PFSK-1 (cell line): ENCODE measurements around the gene SEMA4B.

Experiments used
- POLR2AphosphoS5 ChIP-seq: IDR thresholded peaks from 2 replicates; pipeline ENCODE4 v1.6.1; 2012; ENCODE audit warnings: low read depth, mild to moderate bottlenecking, control low read depth, low read length, moderate library complexity
- SIN3A ChIP-seq: IDR thresholded peaks from 2 replicates; pipeline ENCODE4 v1.6.1; 2012; ENCODE audit warnings: mild to moderate bottlenecking, low read length, moderate library complexity, borderline replicate concordance; ENCODE audit not compliant: insufficient read depth
- TAF1 ChIP-seq: IDR thresholded peaks from 2 replicates; pipeline ENCODE4 v1.6.1; 2012; ENCODE audit warnings: low read length, control low read depth, borderline replicate concordance; ENCODE audit not compliant: insufficient read depth
- TF ChIP-seq, protein P1 (sequence below), 2 experiments: IDR thresholded peaks; 2 replicates each; pipeline versions ENCODE4 v1.6.1 to v1.8.0; 2011 to 2012; ENCODE audit warnings: low read depth in 2 of 2, low read length in 2 of 2, control low read depth in 1 of 2, inconsistent platforms in 1 of 2, mild to moderate bottlenecking in 1 of 2, moderate library complexity in 1 of 2; ENCODE audit not compliant: insufficient read depth in 1 of 2

DNA sequence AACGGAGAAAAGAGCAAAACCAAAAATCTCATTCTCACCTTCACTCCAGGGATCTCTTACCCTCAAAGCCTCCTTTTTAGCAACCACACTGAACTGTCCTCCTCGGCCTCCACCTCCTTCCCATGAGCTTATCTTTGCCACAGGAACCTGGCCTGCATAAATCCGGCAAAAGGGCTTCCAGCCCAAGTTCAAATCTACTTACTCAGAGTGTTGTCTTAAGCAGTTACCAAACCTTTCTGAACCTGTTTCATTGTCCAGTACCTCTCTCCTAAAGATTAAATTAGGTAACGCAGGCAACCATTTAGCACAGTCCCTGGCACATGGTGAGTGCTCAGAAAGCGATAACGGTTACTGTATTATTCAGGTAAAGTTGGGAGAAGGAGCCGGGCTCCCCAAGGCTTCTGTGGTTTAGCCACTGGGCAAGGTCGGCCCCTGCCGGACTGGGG is 31.8 kb downstream of the SEMA4B start:
- TF ChIP-seq POLR2AphosphoS5 (no peak), SIN3A (no peak), TAF1 (no peak)
- TF ChIP-seq, protein P1, sequence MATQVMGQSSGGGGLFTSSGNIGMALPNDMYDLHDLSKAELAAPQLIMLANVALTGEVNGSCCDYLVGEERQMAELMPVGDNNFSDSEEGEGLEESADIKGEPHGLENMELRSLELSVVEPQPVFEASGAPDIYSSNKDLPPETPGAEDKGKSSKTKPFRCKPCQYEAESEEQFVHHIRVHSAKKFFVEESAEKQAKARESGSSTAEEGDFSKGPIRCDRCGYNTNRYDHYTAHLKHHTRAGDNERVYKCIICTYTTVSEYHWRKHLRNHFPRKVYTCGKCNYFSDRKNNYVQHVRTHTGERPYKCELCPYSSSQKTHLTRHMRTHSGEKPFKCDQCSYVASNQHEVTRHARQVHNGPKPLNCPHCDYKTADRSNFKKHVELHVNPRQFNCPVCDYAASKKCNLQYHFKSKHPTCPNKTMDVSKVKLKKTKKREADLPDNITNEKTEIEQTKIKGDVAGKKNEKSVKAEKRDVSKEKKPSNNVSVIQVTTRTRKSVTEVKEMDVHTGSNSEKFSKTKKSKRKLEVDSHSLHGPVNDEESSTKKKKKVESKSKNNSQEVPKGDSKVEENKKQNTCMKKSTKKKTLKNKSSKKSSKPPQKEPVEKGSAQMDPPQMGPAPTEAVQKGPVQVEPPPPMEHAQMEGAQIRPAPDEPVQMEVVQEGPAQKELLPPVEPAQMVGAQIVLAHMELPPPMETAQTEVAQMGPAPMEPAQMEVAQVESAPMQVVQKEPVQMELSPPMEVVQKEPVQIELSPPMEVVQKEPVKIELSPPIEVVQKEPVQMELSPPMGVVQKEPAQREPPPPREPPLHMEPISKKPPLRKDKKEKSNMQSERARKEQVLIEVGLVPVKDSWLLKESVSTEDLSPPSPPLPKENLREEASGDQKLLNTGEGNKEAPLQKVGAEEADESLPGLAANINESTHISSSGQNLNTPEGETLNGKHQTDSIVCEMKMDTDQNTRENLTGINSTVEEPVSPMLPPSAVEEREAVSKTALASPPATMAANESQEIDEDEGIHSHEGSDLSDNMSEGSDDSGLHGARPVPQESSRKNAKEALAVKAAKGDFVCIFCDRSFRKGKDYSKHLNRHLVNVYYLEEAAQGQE (IDR thresholded peaks at IDR 0.05; ENCODE audit: insufficient read depth in 1 of 2, low read depth in 2 of 2, low read length in 2 of 2), result no peak
